ENCODE measurements around the gene CHTF18. TPM values are rescaled to one million over a fixed set of nuclear protein-coding genes. Genes with fewer than 3 reads are reported as not detected.

The CHTF18 gene
- total RNA-seq, 2 experiments from 2014 or later: 30.7 to 31.1 TPM

- no peak overlapping the region for H3K4me3 Mint-ChIP-seq
- no peaks in the 10 kb centered on the region for H3K9me3 Mint-ChIP-seq
- POLR2A ChIA-PET: interaction anchor here (0.8 kb wide), 1 partner anchor 19 kb away, joined by 4 read pairs; no protein-coding TSS in a partner anchor
- no peaks in the 10 kb centered on the region for H3K9me3 ChIP-seq (ENCODE audit: control insufficient read depth in 1 of 2, insufficient read depth in 1 of 2, low read length in 2 of 2)
- no peak overlapping the region for H3K27ac Mint-ChIP-seq
- peaks cover 6% of the 10 kb centered on the region for H3K36me3 ChIP-seq (ENCODE audit: insufficient read depth, low read length)
- no peak for TF ChIP-seq CTCF (IDR thresholded peaks at IDR 0.05)
- intact Hi-C loops (cut with DNase I, micrococcal nuclease): no loop called here
- peaks cover 20% of the 10 kb centered on the region for H3K4me1 ChIP-seq (ENCODE audit: insufficient read depth, low read length)
- no peak for ATAC-seq (ENCODE audit: poor library complexity)
- H3K27ac ChIP-seq (ENCODE audit: low read depth in 1 of 2, low read length in 2 of 2): no peak overlapping the region
- H3K27me3 ChIP-seq (ENCODE audit: control insufficient read depth in 1 of 2, insufficient read depth in 2 of 2, low read length in 2 of 2): no peaks in the 10 kb centered on the region
- CTCF ChIA-PET: no interaction called here
- no peaks in the 10 kb centered on the region for H3K4me1 Mint-ChIP-seq (ENCODE audit: low read depth)
- no peaks in the 10 kb centered on the region for H3K27me3 Mint-ChIP-seq
- no peak overlapping the region for H3K4me3 ChIP-seq (ENCODE audit: low read length)
- no peaks in the 10 kb centered on the region for H3K36me3 Mint-ChIP-seq (ENCODE audit: low read depth)
- peak in 1 of 14 experiments; percentile 37 for DNase-seq
Measured at GRCh38 chr16:743794-744500, 44.5 kb upstream of the CHTF18 start.

- H3K36me3 ChIP-seq (ENCODE audit: insufficient read depth, low read length): no peaks in the 10 kb centered on the region
- no peaks in the 10 kb centered on the region for H3K9me3 ChIP-seq (ENCODE audit: control insufficient read depth in 1 of 2, insufficient read depth in 1 of 2, low read length in 2 of 2)
- no peak overlapping the region for H3K27ac ChIP-seq (ENCODE audit: low read depth in 1 of 2, low read length in 2 of 2)
- ATAC-seq (ENCODE audit: poor library complexity) (no peak), DNase-seq (peak in 1 of 14 experiments; percentile 26)
- Mint-ChIP-seq H3K27me3 (no peaks in the 10 kb centered on the region), H3K36me3 (ENCODE audit: low read depth) (no peaks in the 10 kb centered on the region), H3K4me3 (no peak overlapping the region), H3K9me3 (no peaks in the 10 kb centered on the region), H3K4me1 (ENCODE audit: low read depth) (no peaks in the 10 kb centered on the region), H3K27ac (no peak overlapping the region)
- no peak for TF ChIP-seq CTCF (IDR thresholded peaks at IDR 0.05)
- H3K27me3 ChIP-seq (ENCODE audit: control insufficient read depth in 1 of 2, insufficient read depth in 2 of 2, low read length in 2 of 2): no peaks in the 10 kb centered on the region
- ChIA-PET POLR2A (no interaction called here), CTCF (no interaction called here)
- H3K4me3 ChIP-seq (ENCODE audit: low read length): no peak overlapping the region
- intact Hi-C loops (cut with DNase I, micrococcal nuclease): no loop called here
- peaks cover 6% of the 10 kb centered on the region for H3K4me1 ChIP-seq (ENCODE audit: insufficient read depth, low read length)
Measured at GRCh38 chr16:745739-746138, 42.7 kb upstream of the CHTF18 start.

DNA sequence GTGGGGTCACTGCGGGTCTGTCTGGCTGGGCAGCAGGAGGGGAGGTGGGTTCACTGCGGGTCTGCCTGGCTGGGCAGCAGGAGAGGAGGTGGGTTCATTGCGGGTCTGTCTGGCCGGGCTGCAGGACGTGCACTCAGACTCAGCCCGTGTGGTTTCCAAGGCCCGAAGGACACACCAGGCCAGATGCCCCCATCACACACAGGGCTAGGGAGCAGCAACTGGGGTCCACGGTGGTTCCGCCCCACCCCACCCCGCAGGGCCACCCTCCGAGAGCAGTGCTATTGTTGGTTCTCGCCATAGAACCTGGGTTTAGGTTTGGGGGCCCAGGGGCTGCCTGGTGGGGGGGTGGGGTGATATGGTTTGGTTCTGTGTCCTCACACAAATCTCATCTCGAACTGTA, 41.8 kb upstream of the CHTF18 start:
- TF ChIP-seq CTCF (IDR thresholded peaks at IDR 0.05): no peak
- CTCF ChIA-PET: no interaction called here
- ATAC-seq (ENCODE audit: poor library complexity) (no peak), DNase-seq (no peak)
- no peaks in the 10 kb centered on the region for H3K36me3 Mint-ChIP-seq (ENCODE audit: low read depth)
- H3K27me3 Mint-ChIP-seq: no peaks in the 10 kb centered on the region
- H3K27ac Mint-ChIP-seq: no peak overlapping the region
- H3K4me1 ChIP-seq (ENCODE audit: insufficient read depth, low read length): no peaks in the 10 kb centered on the region
- no peaks in the 10 kb centered on the region for H3K9me3 ChIP-seq (ENCODE audit: control insufficient read depth in 1 of 2, insufficient read depth in 1 of 2, low read length in 2 of 2)
- H3K27me3 ChIP-seq (ENCODE audit: control insufficient read depth in 1 of 2, insufficient read depth in 2 of 2, low read length in 2 of 2): no peaks in the 10 kb centered on the region
- H3K36me3 ChIP-seq (ENCODE audit: insufficient read depth, low read length): no peaks in the 10 kb centered on the region
- H3K4me1 Mint-ChIP-seq (ENCODE audit: low read depth): no peaks in the 10 kb centered on the region
- POLR2A ChIA-PET: no interaction called here
- no peaks in the 10 kb centered on the region for H3K9me3 Mint-ChIP-seq
- H3K27ac ChIP-seq (ENCODE audit: low read depth in 1 of 2, low read length in 2 of 2): no peak overlapping the region
- no peak overlapping the region for H3K4me3 ChIP-seq (ENCODE audit: low read length)
- intact Hi-C loops (cut with DNase I, micrococcal nuclease): no loop called here
- no peak overlapping the region for H3K4me3 Mint-ChIP-seq

Measured in CD4-positive, alpha-beta T cell (primary cell).